COR-L47 (cell line): ENCODE measurements around the gene TSSC4.

ENCODE experiments used
- DNase-seq: peaks from one replicate; lab custom pipeline; 2025; lab: John Stamatoyannopoulos, UW

TSSC4 gene

GRCh38 chr11:2386591-2386990, 14.0 kb upstream of the TSSC4 start:
- no peak for DNase-seq

- peak; percentile 32 for DNase-seq
Measured at GRCh38 chr11:2387266-2387987, 13.1 kb upstream of the TSSC4 start.

GRCh38 chr11:2388431-2389376, 11.8 kb upstream of the TSSC4 start:
- DNase-seq: no peak

GRCh38 chr11:2389377-2390026, 11.0 kb upstream of the TSSC4 start:
- DNase-seq: no peak

- DNase-seq: no peak
Measured at GRCh38 chr11:2390091-2390724, 10.3 kb upstream of the TSSC4 start.

DNA sequence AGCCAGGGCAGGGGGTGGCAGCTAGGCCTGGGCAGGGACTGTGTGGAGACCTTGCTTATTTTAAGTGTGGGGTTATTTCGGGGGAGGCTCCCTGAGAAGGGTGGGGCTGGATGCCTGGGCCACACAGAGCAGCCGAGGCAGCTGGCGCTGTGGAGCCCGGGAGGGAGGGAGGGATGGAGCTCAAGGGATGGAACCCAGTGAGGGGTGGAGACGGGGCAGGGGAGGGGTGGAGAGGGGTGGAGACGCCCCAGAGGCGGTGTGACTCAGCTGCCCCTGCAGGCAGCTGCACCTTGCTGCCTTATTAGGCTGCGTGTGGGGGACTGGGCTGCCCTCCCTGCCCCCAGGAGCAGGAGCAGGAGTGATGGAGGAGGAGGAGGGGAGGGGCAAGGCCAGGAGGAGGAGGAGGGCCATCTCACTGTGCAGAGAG, 9.8 kb upstream of the TSSC4 start:
- DNase-seq: peak; percentile 69

- DNase-seq: no peak
Measured at GRCh38 chr11:2391181-2391975, 9.2 kb upstream of the TSSC4 start.

DNA sequence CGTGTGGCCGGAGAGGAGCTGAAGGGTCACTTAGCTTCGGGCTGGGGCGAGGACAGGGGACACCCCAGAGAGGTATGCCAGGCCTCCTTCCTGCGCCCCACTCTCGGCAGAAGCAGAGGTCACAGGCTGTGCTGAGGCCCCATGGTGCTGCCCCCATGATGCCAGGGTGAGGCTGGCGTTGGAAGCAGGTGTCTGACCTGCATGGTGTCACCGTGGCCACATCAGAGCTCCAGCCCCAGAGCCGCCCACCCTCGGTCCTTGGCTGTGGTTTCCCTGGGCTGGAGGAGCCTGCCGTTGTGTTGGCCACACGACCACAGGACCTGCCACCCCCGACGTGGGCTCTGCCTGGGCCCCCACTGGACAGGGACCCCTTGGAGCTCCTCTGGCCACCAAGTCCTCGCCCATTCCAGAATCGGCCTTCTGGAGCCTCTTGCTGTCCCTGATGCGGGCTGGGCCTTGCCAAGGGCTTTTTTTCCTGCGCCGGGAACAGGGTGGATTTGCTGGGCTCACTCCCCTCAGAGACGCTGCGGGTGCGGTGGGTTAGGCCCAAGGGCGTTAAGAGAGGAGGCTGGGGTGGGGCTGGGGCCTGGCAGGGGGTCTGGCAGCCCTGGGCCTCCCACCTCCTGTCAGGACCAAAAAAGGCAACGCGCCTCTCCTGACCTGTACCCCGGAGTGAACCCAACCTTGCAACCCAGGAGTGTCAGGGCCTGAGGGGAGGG, 8.2 kb upstream of the TSSC4 start:
- DNase-seq: no peak

GRCh38 chr11:2393111-2393868, 7.3 kb upstream of the TSSC4 start:
- peak; percentile 32 for DNase-seq

- DNase-seq: no peak
Measured at GRCh38 chr11:2393941-2394817, 6.4 kb upstream of the TSSC4 start.

DNA sequence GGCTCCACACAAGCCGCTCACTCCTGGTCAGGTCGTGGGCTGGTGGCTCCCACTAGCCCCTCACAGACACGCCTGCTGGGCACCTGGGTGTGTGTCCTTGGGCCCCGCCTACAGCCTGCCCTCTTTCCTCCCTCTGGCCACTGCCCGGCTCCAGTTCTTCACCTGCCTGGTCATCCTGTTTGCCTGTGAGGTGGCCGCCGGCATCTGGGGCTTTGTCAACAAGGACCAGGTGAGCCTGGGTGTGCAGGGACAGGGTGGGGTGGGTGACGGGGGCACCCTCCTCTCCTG, 5.8 kb upstream of the TSSC4 start:
- no peak for DNase-seq

GRCh38 chr11:2395211-2395730, 5.3 kb upstream of the TSSC4 start:
- no peak for DNase-seq

DNA sequence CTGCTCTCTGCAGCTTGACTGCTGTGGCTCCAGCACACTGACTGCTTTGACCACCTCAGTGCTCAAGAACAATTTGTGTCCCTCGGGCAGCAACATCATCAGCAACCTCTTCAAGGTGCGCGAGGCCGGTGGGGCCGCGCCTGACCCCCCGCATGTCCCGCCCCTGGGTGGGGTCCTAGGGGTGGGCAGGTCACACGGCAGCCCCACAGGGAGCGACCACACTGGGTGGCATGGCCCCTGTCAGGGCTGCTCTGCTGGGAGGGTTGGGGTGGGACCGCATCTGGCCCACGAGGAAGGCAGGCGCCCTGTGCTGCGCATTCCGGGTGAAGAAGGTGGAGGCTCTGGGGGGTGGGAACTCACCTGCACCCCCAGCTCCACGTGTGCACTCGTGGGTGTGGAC, 4.7 kb upstream of the TSSC4 start:
- no peak for DNase-seq

- DNase-seq: no peak
Measured at GRCh38 chr11:2396471-2396870, 4.1 kb upstream of the TSSC4 start.

DNA sequence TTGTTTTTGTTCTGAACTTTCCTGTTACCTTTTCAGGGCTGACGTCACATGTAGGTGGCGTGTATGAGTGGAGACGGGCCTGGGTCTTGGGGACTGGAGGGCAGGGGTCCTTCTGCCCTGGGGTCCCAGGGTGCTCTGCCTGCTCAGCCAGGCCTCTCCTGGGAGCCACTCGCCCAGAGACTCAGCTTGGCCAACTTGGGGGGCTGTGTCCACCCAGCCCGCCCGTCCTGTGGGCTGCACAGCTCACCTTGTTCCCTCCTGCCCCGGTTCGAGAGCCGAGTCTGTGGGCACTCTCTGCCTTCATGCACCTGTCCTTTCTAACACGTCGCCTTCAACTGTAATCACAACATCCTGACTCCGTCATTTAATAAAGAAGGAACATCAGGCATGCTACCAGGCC, 3.5 kb upstream of the TSSC4 start:
- no peak for DNase-seq

DNA sequence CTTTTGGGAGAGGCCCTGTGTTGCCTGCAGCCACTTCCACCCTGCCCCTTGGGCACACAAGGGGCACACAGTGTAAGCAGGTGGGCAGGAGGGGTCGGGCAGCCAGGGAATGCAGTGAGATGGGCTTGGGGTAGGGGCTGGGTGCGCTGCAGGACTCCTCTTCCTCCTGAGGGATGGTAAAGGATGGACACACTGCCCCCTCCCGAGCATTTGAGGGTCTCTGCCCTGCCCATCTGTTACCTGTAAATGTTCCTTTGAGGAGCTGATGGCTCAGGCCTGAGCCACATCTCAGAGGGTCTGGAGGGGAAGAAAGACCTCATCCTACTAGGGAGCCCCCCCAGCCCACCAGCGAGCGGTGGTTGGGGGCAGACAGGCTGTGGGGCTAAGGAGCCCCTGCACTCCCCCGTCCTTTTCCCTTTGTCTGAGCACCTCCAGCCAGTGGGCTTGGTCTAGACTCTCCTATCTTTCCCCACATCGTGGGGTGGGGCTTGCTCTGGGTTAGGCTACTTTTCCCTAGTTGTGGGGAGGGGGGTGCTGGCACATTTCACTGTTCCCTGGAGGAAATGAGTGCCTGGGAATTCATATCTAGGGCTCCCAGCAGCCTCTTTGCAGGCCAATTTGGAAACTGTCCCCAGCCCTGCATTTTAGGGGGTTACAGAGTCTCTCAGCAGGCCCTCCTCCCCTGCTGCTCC, 1.7 kb upstream of the TSSC4 start:
- DNase-seq: no peak

- DNase-seq: no peak
Measured at GRCh38 chr11:2399488-2400068, 972 bp upstream of the TSSC4 start.
